Keratinocyte (primary cell): ENCODE results near the gene OCIAD1. TPM values are rescaled to one million over a fixed set of nuclear protein-coding genes. Genes with fewer than 3 reads are reported as not detected.
"Not testable (repeated sequence)": the region's sequence is repeated elsewhere in the genome, so short reads cannot be mapped to it uniquely, and the experiment has no call there.

Source experiments
- DNase-seq: peaks from one replicate; pipeline ENCODE4 v3.0.0-alpha.2; 2011; ENCODE audit warnings: low read depth, missing footprints, low spot score
- FAIRE-seq: peaks from 2 replicates; lab custom pipeline; 2011; peaks lifted over from hg19 to GRCh38; lab: Jason Lieb, UNC
- H2AFZ ChIP-seq: 2 replicates; pipeline ENCODE4 v1.6.0; 2012; ENCODE audit warnings: low read length, control low read depth, inconsistent platforms; ENCODE audit not compliant: control insufficient read depth
- H3K27ac ChIP-seq: 2 replicates; pipeline ENCODE4 v1.5.1; 2011; ENCODE audit warnings: low read length; ENCODE audit not compliant: control insufficient read depth, insufficient read depth
- H3K27me3 ChIP-seq: 3 replicates; pipeline ENCODE4 v1.6.0; 2011; ENCODE audit warnings: low read length; ENCODE audit not compliant: control insufficient read depth, insufficient read depth; ENCODE audit errors: extremely low read depth
- H3K36me3 ChIP-seq, 2 experiments: 2 replicates in 1 of 2; 3 replicates in 1 of 2; pipeline ENCODE4 v1.5.1; 2011; ENCODE audit warnings: low read length in 2 of 2, mild to moderate bottlenecking in 1 of 2; ENCODE audit not compliant: control insufficient read depth in 2 of 2, insufficient read depth in 2 of 2; ENCODE audit errors: extremely low read depth in 1 of 2
- H3K4me1 ChIP-seq: 3 replicates; pipeline ENCODE4 v1.5.1; 2011; ENCODE audit warnings: low read length; ENCODE audit not compliant: control insufficient read depth, insufficient read depth; ENCODE audit errors: extremely low read depth
- H3K4me2 ChIP-seq: 3 replicates; pipeline ENCODE4 v1.6.0; 2011; ENCODE audit warnings: low read depth, low read length; ENCODE audit not compliant: control insufficient read depth, insufficient read depth; ENCODE audit errors: extremely low read depth
- H3K4me3 ChIP-seq, 3 experiments: fragments of 200-600 bp in 1 of 3; sonication (generic) in 1 of 3; 2 replicates in 2 of 3; 3 replicates in 1 of 3; pipeline ENCODE4 v1.5.1; 2011 to 2016; ENCODE audit warnings: low read length in 3 of 3, mild to moderate bottlenecking in 3 of 3, control low read depth in 2 of 3, inconsistent platforms in 1 of 3, low read depth in 1 of 3, mixed read lengths in 1 of 3, mixed run types in 1 of 3, moderate library complexity in 1 of 3; ENCODE audit not compliant: control insufficient read depth in 2 of 3, insufficient read depth in 2 of 3; ENCODE audit errors: extremely low read depth in 1 of 3
- H3K79me2 ChIP-seq: 2 replicates; pipeline ENCODE4 v1.6.0; 2012; ENCODE audit warnings: low read length; ENCODE audit not compliant: control insufficient read depth, insufficient read depth
- H3K9ac ChIP-seq: 3 replicates; pipeline ENCODE4 v1.6.0; 2011; ENCODE audit warnings: low read length; ENCODE audit not compliant: control insufficient read depth, insufficient read depth; ENCODE audit errors: extremely low read depth
- H3K9me1 ChIP-seq: 3 replicates; pipeline ENCODE4 v1.6.0; 2011; ENCODE audit warnings: low read length; ENCODE audit not compliant: control insufficient read depth, insufficient read depth; ENCODE audit errors: extremely low read depth
- H3K9me3 ChIP-seq: 2 replicates; pipeline ENCODE4 v1.5.1; 2012; ENCODE audit warnings: low read depth, low read length; ENCODE audit not compliant: control insufficient read depth
- H4K20me1 ChIP-seq: 3 replicates; pipeline ENCODE4 v1.6.0; 2011; ENCODE audit warnings: low read length; ENCODE audit not compliant: control insufficient read depth, insufficient read depth; ENCODE audit errors: extremely low read depth
- EZH2 ChIP-seq: IDR thresholded peaks from one replicate; pipeline ENCODE4 v1.6.1; 2012; ENCODE audit warnings: inconsistent platforms, mild to moderate bottlenecking, low read length, moderate library complexity
- dilution Hi-C: fragments of 300-500 bp; cut with MboI; formaldehyde crosslinking; loops from one replicate; pipeline ENCODE4 v1.7.0; 2020; ENCODE audit warnings: low sequenced_read_pairs; ENCODE audit not compliant: extremely low pct_ligation_motif_present
- polyA plus RNA-seq, 5 experiments: library from polyadenylated mRNA; depleted of rRNA in 3 of 5; stranded (reverse) in 3 of 5; stranded (forward) in 1 of 5; unstranded in 1 of 5; fragments of >200 nt; gene quantifications; 1 replicate in 1 of 5; 2 replicates in 3 of 5; 3 replicates in 1 of 5; pipeline versions ENCODE4 v1.2.1 to v1.2.3, GENCODE V29; 2011 to 2012; ENCODE audit warnings: missing spikeins in 2 of 5, low read depth in 1 of 5, low replicate concordance in 1 of 5
- TF ChIP-seq, protein P1 (sequence below), 3 experiments: IDR thresholded peaks in 1 of 3; conservative IDR thresholded peaks in 1 of 3; optimal IDR thresholded peaks in 1 of 3; 2 replicates in 2 of 3; 3 replicates in 1 of 3; pipeline versions ENCODE3 to v1.5.1; 2011; ENCODE audit warnings: low read length in 3 of 3, mild to moderate bottlenecking in 3 of 3, moderate library complexity in 2 of 3, control low read depth in 1 of 3, inconsistent platforms in 1 of 3; ENCODE audit not compliant: insufficient read depth in 2 of 3; ENCODE audit errors: extremely low read depth in 1 of 3

OCIAD1 gene
- polyA plus RNA-seq, 1 donor (not counting 4 experiments of a cell fraction or from before 2014, with no cell fraction given): 199 TPM

DNA sequence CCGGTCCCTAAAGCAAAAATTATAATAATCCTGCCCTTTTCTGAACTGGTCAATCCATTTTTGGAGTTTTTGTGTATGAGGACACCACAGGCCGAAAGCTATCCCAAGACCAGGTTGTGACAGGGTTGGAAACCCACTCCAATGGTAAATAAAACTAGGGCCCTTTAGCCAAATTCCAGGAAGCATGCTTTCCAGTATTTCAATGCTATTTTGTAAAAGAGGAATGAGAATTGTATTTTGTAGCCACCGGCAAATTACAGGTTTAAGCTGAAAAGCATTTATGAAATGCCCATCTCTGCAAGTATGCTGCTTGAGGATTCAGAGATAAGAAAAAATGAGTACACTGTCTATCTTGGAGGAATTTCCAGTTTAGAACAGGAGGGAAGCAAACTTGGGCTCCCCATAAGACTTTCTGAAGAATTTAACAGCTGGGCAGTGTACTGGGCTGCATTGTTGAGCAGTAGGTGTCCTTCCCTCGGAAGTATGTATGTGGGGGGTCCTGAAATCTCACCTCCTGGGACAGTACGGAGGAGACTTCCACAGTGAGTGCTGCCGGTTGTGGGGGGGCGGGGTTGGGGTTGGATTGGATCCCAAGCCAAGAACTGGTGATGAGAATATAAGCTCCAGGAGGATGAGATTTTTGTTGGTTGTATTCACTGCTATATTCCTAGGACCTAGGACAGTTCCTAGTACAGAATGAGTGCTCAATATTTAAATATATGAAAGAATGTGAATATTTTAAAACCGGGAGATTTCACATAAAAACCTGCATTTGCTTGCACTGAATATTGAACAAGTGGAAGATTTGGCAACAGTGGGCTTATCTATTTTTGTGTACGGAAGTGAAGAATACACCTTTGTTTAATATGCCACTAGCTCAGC is 48.9 kb downstream of the OCIAD1 start:
- no peaks in the 10 kb centered on the region for H3K9me1 ChIP-seq
- no peak for DNase-seq
- peaks cover 16% of the 10 kb centered on the region for H3K4me1 ChIP-seq
- H4K20me1 ChIP-seq: no peaks in the 10 kb centered on the region
- no peak overlapping the region for H3K4me2 ChIP-seq
- H3K79me2 ChIP-seq: no peaks in the 10 kb centered on the region
- no peaks in the 10 kb centered on the region for H3K9me3 ChIP-seq
- dilution Hi-C loops: no loop called here
- no peak overlapping the region for H3K4me3 ChIP-seq
- H3K36me3 ChIP-seq: no peaks in the 10 kb centered on the region
- H3K27me3 ChIP-seq: no peaks in the 10 kb centered on the region
- no peak for FAIRE-seq
- TF ChIP-seq EZH2: no peak
- TF ChIP-seq, protein P1, sequence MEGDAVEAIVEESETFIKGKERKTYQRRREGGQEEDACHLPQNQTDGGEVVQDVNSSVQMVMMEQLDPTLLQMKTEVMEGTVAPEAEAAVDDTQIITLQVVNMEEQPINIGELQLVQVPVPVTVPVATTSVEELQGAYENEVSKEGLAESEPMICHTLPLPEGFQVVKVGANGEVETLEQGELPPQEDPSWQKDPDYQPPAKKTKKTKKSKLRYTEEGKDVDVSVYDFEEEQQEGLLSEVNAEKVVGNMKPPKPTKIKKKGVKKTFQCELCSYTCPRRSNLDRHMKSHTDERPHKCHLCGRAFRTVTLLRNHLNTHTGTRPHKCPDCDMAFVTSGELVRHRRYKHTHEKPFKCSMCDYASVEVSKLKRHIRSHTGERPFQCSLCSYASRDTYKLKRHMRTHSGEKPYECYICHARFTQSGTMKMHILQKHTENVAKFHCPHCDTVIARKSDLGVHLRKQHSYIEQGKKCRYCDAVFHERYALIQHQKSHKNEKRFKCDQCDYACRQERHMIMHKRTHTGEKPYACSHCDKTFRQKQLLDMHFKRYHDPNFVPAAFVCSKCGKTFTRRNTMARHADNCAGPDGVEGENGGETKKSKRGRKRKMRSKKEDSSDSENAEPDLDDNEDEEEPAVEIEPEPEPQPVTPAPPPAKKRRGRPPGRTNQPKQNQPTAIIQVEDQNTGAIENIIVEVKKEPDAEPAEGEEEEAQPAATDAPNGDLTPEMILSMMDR (optimal IDR thresholded peaks at IDR 0.05 in 1 of 3, IDR thresholded peaks at IDR 0.05 in 1 of 3, conservative IDR thresholded peaks at IDR 0.05 in 1 of 3; ENCODE audit: extremely low read depth in 1 of 3, insufficient read depth in 2 of 3, low read length in 3 of 3): no peak
- no peak overlapping the region for H2AFZ ChIP-seq
- H3K9ac ChIP-seq: no peak overlapping the region
- no peak overlapping the region for H3K27ac ChIP-seq

DNA sequence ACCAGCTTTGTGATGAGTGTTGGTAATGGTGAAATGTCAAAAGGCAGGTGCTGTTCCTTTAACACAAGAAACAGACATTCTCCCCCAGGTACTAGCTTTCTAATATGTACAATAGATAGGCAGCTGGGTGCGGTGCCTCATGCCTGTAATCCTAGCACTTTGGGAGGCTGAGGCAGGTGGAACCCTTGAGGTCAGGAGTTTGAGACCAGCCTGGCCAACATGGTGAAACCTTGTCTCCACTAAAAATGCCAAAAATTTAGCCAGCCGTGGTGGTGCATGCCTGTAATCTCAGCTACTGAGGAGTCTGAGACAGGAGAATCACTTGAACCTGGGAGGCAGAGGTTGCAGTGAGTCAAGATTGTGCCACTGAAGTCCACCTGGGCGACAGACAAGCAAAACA is 50.8 kb downstream of the OCIAD1 start:
- H3K4me2 ChIP-seq, H3K79me2 ChIP-seq, H3K9me1 ChIP-seq, H4K20me1 ChIP-seq, H2AFZ ChIP-seq, H3K27ac ChIP-seq, FAIRE-seq, DNase-seq, dilution Hi-C loops, H3K9ac ChIP-seq, H3K27me3 ChIP-seq, H3K4me3 ChIP-seq, H3K36me3 ChIP-seq, H3K9me3 ChIP-seq: not testable (repeated sequence)
- peaks cover 23% of the 10 kb centered on the region for H3K4me1 ChIP-seq

- H3K4me2 ChIP-seq, H3K27ac ChIP-seq, H4K20me1 ChIP-seq, dilution Hi-C loops, H3K27me3 ChIP-seq, H3K4me3 ChIP-seq, H3K79me2 ChIP-seq, H3K9ac ChIP-seq, H3K9me3 ChIP-seq, H3K4me1 ChIP-seq, H3K9me1 ChIP-seq, H2AFZ ChIP-seq, DNase-seq, FAIRE-seq: not testable (repeated sequence)
- H3K36me3 ChIP-seq: peaks cover 13 to 18% of the 10 kb centered on the region in 2 experiments
These were observed 58.9 kb downstream of the OCIAD1 start for GRCh38 chr4:48889750-48890149.
